Activated CD8-positive, alpha-beta memory T cell treated with anti-CD3 and anti-CD28 coated beads, Interleukin-2, amount 50 U/mL, for 48 hours (primary cell): ENCODE data around the gene BCAR1.
"Not testable (repeated sequence)": the region's sequence is repeated elsewhere in the genome, so short reads cannot be mapped to it uniquely, and the experiment has no call there.

Source experiments
- DNase-seq: peaks from one replicate; pipeline ENCODE4 v3.0.0-alpha.2; 2020

BCAR1 gene

GRCh38 chr16:75271441-75272096 lies 20.1 kb upstream of the BCAR1 start:
- no peak for DNase-seq

GRCh38 chr16:75269358-75269757 lies 17.9 kb upstream of the BCAR1 start:
- not testable (repeated sequence) for DNase-seq

GRCh38 chr16:75267631-75268264 lies 16.3 kb upstream of the BCAR1 start:
- no peak for DNase-seq

- DNase-seq = no peak
Observed at GRCh38 chr16:75266738-75267630, 15.6 kb upstream of the BCAR1 start.

- DNase-seq = peak; percentile 70
Observed at GRCh38 chr16:75265911-75266701, 14.7 kb upstream of the BCAR1 start.

GRCh38 chr16:75264999-75265910 lies 13.8 kb upstream of the BCAR1 start:
- DNase-seq = no peak

- no peak for DNase-seq
Observed at GRCh38 chr16:75264457-75264998, 13.1 kb upstream of the BCAR1 start.

GRCh38 chr16:75263963-75264445 lies 12.6 kb upstream of the BCAR1 start:
- no peak for DNase-seq

- DNase-seq = no peak
Observed at GRCh38 chr16:75263291-75263962, 12.0 kb upstream of the BCAR1 start.

- no peak for DNase-seq
Observed at GRCh38 chr16:75262800-75263127, 11.3 kb upstream of the BCAR1 start.

GRCh38 chr16:75262104-75262799 lies 10.8 kb upstream of the BCAR1 start:
- DNase-seq = no peak

- no peak for DNase-seq
Observed at GRCh38 chr16:75261590-75262078, 10.2 kb upstream of the BCAR1 start.

GRCh38 chr16:75260851-75261589 lies 9.6 kb upstream of the BCAR1 start:
- DNase-seq = no peak

GRCh38 chr16:75258807-75259141 lies 7.3 kb upstream of the BCAR1 start:
- no peak for DNase-seq

GRCh38 chr16:75257886-75258806 lies 6.7 kb upstream of the BCAR1 start:
- no peak for DNase-seq

- DNase-seq = no peak
Observed at GRCh38 chr16:75256696-75257343, 5.4 kb upstream of the BCAR1 start.

- no peak for DNase-seq
Observed at GRCh38 chr16:75256059-75256571, 4.7 kb upstream of the BCAR1 start.
